ENCODE data around the gene SHISA4. TPM values are rescaled to one million over a fixed set of nuclear protein-coding genes. Genes with fewer than 3 reads are reported as not detected.
"Not testable (repeated sequence)": the region's sequence is repeated elsewhere in the genome, so short reads cannot be mapped to it uniquely, and the experiment has no call there.

Gene SHISA4
- polyA plus RNA-seq, 4 donors, result 12.9 to 15.9 (median 14.6) TPM

- peak; percentile 64 to 82 (median 72) for DNase-seq (ENCODE audit: low read depth in 4 of 4, low spot score in 3 of 4)
These were observed 7.5 kb downstream of the SHISA4 start for GRCh38 chr1:201895913-201896807.

DNA sequence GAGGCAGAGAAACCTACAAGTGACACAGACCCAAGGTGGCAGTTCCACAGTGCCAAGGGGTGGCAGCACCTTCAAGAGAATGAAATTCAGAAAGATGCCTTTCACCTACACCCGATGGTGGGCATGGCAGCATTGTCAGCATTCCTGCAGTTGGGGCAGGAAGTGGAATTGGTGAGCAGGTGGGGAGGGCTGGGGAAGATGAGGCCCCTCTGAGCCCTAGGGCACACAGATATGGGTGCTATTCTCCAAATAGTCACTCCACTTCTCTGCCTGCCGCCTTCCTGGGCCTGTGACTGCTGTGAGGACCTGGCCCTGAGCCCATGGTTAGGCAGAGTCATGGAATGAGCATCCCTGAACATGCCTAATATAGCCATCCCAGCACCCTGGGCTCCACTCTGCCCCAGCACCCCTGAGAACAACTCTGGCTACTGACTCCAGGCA, 8.3 kb downstream of the SHISA4 start:
- no peak for DNase-seq (ENCODE audit: low read depth in 4 of 4, low spot score in 3 of 4)

- DNase-seq (ENCODE audit: low read depth in 4 of 4, low spot score in 3 of 4), result no peak
These were observed 9.7 kb downstream of the SHISA4 start for GRCh38 chr1:201898240-201898894.

- DNase-seq (ENCODE audit: low read depth in 4 of 4, low spot score in 3 of 4), result no peak
These were observed 10.3 kb downstream of the SHISA4 start for GRCh38 chr1:201898992-201899391.

DNA sequence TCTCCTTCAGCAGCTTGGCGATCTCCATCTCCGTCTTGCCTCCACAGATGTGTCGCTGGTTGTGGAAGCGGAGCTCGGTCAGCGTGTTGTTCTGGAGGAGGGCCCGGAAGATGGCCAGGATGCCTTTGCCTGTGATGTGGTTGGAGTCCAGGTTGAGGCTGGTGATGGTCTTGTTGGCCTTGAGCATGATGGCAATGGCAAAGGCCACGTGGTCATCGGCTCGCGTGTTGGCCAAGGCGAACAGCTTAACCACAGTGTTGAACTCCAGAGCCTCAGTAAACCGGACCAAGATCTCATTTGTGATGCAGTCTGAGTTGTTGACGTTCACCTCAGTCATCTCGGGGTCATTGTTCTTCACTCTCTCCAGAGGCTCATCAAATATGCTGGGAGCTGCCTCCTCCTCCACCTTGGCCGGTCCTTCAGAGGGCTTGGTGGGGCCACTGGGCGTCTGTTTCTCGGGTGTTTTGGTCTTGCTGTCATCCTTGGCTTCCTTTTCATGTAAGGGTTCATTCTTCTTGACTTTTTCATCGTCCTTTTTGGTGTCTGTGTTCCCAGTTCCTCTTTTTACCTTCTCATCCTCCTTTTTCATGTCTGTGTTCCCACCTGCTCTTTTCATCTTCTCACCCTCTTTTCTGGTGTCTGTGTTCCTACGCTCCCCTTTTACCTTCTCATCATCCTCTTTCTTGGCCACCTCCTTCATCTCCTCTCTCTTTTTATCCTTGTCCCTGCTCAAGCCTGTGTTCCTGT, 11.2 kb downstream of the SHISA4 start:
- DNase-seq (ENCODE audit: low read depth in 4 of 4, low spot score in 3 of 4), result no peak

- DNase-seq (ENCODE audit: low read depth in 4 of 4, low spot score in 3 of 4), result no peak
These were observed 11.8 kb downstream of the SHISA4 start for GRCh38 chr1:201900476-201900875.

DNA sequence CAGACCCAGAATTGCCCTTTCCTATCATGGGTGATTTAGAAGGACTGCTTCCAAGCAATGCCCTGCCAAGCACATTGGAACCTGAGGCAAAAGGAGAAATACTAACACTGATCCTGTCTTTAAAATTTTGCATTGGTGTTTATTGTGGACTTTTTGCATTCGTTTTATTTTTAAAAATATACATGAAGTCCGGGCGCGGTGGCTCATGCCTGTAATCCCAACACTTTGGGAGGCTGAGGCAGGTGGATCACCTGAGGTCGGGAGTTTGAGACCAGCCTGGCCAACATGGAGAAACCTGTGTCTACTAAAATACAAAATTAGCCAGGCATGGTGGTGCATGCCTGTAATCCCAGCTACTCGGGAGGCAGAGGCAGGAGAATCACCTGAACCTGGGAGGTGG, 12.3 kb downstream of the SHISA4 start:
- DNase-seq (ENCODE audit: low read depth in 4 of 4, low spot score in 3 of 4), result not testable (repeated sequence)

- DNase-seq (ENCODE audit: low read depth in 4 of 4, low spot score in 3 of 4), result no peak
These were observed 13.5 kb downstream of the SHISA4 start for GRCh38 chr1:201902198-201902597.

DNA sequence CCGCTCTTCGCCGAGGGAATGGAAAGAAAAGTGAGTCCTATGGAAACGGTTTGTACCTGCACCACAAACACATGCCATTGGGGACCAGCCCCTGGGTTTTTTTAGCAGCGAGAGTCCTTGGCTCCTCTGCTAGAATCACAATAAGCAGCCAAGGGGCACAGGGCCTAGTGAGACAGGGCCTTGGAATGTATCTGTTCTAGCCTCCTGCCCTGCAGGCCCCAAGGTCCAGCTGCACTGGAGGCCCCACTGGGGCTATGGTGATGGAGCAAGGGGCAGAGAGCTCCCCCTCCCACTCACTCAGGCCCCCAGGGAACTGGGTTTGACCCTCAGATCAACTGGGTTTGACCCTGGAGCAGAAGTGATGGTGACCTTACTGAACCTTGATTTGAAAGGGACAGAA, 14.4 kb downstream of the SHISA4 start:
- no peak for DNase-seq (ENCODE audit: low read depth in 4 of 4, low spot score in 3 of 4)

DNA sequence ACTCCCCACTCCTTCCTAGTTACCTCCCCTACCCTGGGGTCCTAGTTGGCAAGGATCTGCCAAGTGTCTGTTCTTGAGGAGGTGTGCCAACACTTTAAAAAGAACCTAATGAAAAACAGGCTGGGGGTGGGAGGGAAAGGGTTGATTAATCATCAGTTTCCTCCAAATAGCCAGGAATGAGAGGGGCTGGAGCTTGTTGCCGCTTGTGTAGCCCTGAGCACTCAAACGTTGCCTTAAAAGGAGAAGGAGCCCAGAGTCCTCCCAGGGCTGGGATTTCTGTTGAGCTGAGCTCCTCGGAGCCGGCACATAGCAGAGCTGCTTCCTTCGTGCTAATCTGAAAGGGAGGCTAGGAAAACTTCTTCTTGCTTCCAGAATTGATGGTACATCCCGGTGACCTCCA, 15.9 kb downstream of the SHISA4 start:
- peak in 3 of 4 donors; percentile 33 to 42 (median 35) for DNase-seq (ENCODE audit: low read depth in 4 of 4, low spot score in 3 of 4)

- no peak for DNase-seq (ENCODE audit: low read depth in 4 of 4, low spot score in 3 of 4)
These were observed 16.7 kb downstream of the SHISA4 start for GRCh38 chr1:201905234-201905890.

- no peak for DNase-seq (ENCODE audit: low read depth in 4 of 4, low spot score in 3 of 4)
These were observed 17.6 kb downstream of the SHISA4 start for GRCh38 chr1:201906336-201906735.

DNA sequence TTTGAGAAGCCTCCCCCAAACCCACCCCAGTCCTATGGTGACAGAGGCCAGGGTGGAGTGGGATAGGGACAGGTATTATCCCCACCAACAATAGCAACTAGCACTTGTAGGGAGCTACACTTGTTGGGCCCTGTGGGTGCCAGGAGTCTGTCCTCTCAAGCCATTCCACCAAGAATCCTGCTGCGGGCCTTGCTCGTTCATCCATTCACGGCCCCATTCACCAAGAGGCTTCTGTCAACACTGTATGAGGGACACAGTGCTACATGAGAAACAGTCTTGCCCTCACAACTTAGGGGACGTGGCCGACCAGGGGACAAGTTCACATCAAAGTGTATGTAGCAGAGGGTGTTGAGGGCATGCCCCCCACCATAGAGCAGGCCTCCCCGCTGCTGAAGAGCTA, 18.9 kb downstream of the SHISA4 start:
- DNase-seq (ENCODE audit: low read depth in 4 of 4, low spot score in 3 of 4), result no peak

DNA sequence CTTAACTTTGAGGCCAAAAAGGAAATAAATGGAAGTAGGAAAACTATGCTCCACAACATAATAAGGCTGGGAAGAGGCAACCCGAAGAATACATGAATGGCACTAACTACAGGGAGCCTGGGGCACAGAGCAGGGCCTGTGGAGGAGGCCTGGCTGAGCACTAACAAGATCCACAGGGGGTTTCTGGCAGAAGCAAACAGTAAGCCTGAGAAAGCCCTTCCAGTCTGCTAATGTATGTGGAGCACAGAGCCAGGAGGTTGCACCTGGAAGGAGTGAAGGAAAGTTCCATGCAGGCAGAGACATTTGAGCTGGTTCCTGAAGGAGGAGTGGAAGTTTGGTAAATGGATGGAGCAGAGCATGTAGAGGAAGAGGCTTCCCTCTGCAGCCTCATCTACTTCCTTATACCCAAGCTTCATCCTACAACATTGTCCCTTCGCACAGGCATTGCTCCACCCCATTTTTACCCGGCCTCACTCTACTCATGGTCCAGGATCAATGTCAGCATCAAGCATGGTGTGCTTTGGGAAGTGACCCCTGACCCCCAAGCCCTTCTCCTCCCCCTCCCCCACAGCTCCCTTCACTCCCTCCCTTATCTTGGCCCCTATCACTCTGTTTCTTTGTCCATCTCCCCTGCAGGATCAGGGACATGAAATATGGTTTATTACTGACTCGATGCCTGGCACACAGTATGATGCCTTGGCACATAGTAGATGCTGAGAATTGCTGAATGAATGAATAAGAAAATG, 23.3 kb downstream of the SHISA4 start:
- DNase-seq (ENCODE audit: low read depth in 4 of 4, low spot score in 3 of 4), result no peak

- DNase-seq (ENCODE audit: low read depth in 4 of 4, low spot score in 3 of 4), result no peak
These were observed 24.1 kb downstream of the SHISA4 start for GRCh38 chr1:201912832-201913231.

- DNase-seq (ENCODE audit: low read depth in 4 of 4, low spot score in 3 of 4), result no peak
These were observed 25.9 kb downstream of the SHISA4 start for GRCh38 chr1:201914456-201915235.

DNA sequence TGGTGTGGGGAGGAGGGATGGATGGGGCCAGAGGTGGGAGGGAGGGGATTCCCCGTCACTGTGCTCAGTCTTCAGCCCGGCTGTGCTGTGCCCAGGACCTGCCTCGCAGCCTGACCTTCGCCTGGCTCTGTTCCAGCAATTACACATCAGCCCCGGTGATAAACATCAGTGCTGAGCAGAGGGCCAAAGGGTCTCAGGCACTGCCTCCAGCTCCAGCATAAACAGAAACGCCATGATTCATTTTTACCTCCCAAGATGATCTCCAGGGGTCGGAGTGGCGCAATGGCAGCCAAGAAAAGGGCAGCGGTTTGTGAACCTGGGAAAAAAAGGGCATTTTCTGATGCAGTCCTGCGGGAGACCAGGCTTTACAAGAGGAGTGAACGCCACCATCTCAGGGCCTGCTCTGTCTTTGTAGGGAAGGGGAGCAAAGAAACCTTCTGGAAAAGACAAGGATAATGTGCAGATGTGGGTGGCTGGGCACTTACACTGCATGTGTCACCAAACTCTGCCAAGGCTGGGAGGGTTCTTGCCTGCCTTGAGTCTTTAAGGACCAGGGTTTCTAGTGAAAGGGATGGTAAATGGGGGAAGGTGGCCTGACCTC, 28.1 kb downstream of the SHISA4 start:
- peak in 3 of 4 donors; percentile 65 to 76 (median 72) for DNase-seq (ENCODE audit: low read depth in 4 of 4, low spot score in 3 of 4)

DNA sequence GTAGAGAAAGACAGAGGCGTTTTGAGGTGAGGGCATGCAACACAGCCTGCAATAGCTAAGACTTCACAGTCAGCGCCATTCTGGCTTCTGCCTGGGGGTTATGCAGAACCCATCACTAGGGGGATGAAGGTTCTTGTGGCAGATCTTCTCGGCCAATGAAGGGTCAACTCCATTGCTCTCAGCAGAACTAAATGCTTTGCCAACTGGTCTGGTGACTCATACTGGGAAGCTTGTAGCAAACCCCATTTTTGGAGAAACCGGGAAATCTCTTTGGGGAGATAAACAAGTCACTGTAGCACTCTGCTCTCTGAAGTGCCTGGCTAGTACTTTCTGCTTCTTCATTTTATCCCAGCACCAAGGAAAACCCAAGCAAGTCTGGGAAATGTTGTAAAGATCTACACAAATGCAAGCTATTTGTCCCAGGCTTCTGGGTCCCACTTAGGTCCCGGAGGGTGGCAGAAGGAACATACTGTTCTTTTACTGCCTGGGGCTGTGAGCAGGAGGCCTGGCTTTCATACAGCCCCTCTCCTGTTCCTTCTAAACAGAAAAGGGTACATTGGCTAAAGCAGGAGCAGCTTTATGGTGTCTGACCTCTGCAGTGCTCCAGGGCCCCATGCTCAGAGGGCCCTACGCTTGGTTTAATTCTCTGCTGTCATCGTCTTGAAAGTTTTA, 28.8 kb downstream of the SHISA4 start:
- no peak for DNase-seq (ENCODE audit: low read depth in 4 of 4, low spot score in 3 of 4)

Measured in left renal pelvis (tissue), 4 donors.